Type B pancreatic cell (in vitro differentiated cells): ENCODE measurements around the gene GABPA. TPM values are rescaled to one million over a fixed set of nuclear protein-coding genes. Genes with fewer than 3 reads are reported as not detected.
A peak's percentile ranks its signal among the peaks of the same experiment; 100 is the strongest.

Experiments used
- DNase-seq: peaks from one replicate; pipeline ENCODE4 v3.0.0; 2021; ENCODE audit warnings: mixed read lengths; ENCODE audit not compliant: unreplicated experiment; ENCODE audit errors: extremely low spot score
- H3K27ac Mint-ChIP-seq: 2 replicates; pipeline ENCODE4 v1.8.0; 2021; ENCODE audit warnings: mild to moderate bottlenecking, mixed read lengths
- H3K27me3 Mint-ChIP-seq: 2 replicates; pipeline ENCODE4 v1.8.0; 2021; ENCODE audit warnings: mixed read lengths
- H3K36me3 Mint-ChIP-seq: 2 replicates; pipeline ENCODE4 v1.8.0; 2021; ENCODE audit warnings: mixed read lengths
- H3K4me1 Mint-ChIP-seq: one replicate; pipeline ENCODE4 v1.8.0; 2021; ENCODE audit warnings: mixed read lengths; ENCODE audit not compliant: unreplicated experiment
- H3K4me3 Mint-ChIP-seq: 2 replicates; pipeline ENCODE4 v1.8.0; 2021; ENCODE audit warnings: mild to moderate bottlenecking, mixed read lengths
- H3K9me3 Mint-ChIP-seq: 2 replicates; pipeline ENCODE4 v1.8.0; 2021; ENCODE audit warnings: mixed read lengths
- CTCF ChIP-seq: fragments of 200-600 bp; sonication (generic); conservative IDR thresholded peaks from 2 replicates; pipeline ENCODE4 v1.5.0; 2021; ENCODE audit warnings: antibody characterized with exemption, mild to moderate bottlenecking
- total RNA-seq: library from RNA; stranded (reverse); gene quantifications from 2 replicates; pipeline ENCODE4 v1.2.1, GENCODE V29; 2021; ENCODE audit warnings: low replicate concordance

GABPA gene
- total RNA-seq, 1 donor from 2014 or later: 26.4 TPM

- peaks cover 5% of the 10 kb centered on the region for H3K9me3 Mint-ChIP-seq
- DNase-seq: no peak
- peaks cover 5% of the 10 kb centered on the region for H3K27me3 Mint-ChIP-seq
- TF ChIP-seq CTCF: no peak
- H3K4me1 Mint-ChIP-seq: peaks cover 6% of the 10 kb centered on the region
- no peak overlapping the region for H3K27ac Mint-ChIP-seq
- H3K36me3 Mint-ChIP-seq: no peaks in the 10 kb centered on the region
- no peak overlapping the region for H3K4me3 Mint-ChIP-seq
Measured at GRCh38 chr21:25806060-25806459, 71.3 kb downstream of the GABPA start.

GRCh38 chr21:25807191-25807590, 72.4 kb downstream of the GABPA start:
- TF ChIP-seq CTCF: no peak
- no peaks in the 10 kb centered on the region for H3K27me3 Mint-ChIP-seq
- no peaks in the 10 kb centered on the region for H3K36me3 Mint-ChIP-seq
- no peak overlapping the region for H3K4me3 Mint-ChIP-seq
- H3K4me1 Mint-ChIP-seq: no peaks in the 10 kb centered on the region
- DNase-seq: no peak
- no peak overlapping the region for H3K27ac Mint-ChIP-seq
- no peaks in the 10 kb centered on the region for H3K9me3 Mint-ChIP-seq

GRCh38 chr21:25809013-25809412, 74.2 kb downstream of the GABPA start:
- Mint-ChIP-seq H3K27me3 (no peaks in the 10 kb centered on the region), H3K4me1 (no peaks in the 10 kb centered on the region), H3K4me3 (no peak overlapping the region), H3K9me3 (no peaks in the 10 kb centered on the region), H3K27ac (no peak overlapping the region), H3K36me3 (no peaks in the 10 kb centered on the region)
- TF ChIP-seq CTCF: no peak
- no peak for DNase-seq

- H3K4me1 Mint-ChIP-seq: no peaks in the 10 kb centered on the region
- no peak overlapping the region for H3K4me3 Mint-ChIP-seq
Measured at GRCh38 chr21:25811186-25811585, 76.4 kb downstream of the GABPA start.

GRCh38 chr21:25813917-25814316, 79.1 kb downstream of the GABPA start:
- H3K36me3 Mint-ChIP-seq: no peaks in the 10 kb centered on the region
- DNase-seq: no peak
- no peaks in the 10 kb centered on the region for H3K9me3 Mint-ChIP-seq
- H3K27me3 Mint-ChIP-seq: no peaks in the 10 kb centered on the region
- TF ChIP-seq CTCF: no peak
- H3K27ac Mint-ChIP-seq: no peak overlapping the region
- H3K4me3 Mint-ChIP-seq: no peak overlapping the region
- H3K4me1 Mint-ChIP-seq: peaks cover 10% of the 10 kb centered on the region

More at GRCh38 chr21:25811186-25811585, 76.4 kb downstream of the GABPA start:
- no peaks in the 10 kb centered on the region for H3K36me3 Mint-ChIP-seq
- H3K9me3 Mint-ChIP-seq: no peaks in the 10 kb centered on the region
- H3K27me3 Mint-ChIP-seq: no peaks in the 10 kb centered on the region
- DNase-seq: no peak
- no peak for TF ChIP-seq CTCF
- H3K27ac Mint-ChIP-seq: no peak overlapping the region

- no peak for DNase-seq
- H3K27ac Mint-ChIP-seq: peak overlapping the region; percentile 46
- no peak for TF ChIP-seq CTCF
- no peak overlapping the region for H3K4me3 Mint-ChIP-seq
- no peaks in the 10 kb centered on the region for H3K36me3 Mint-ChIP-seq
- H3K4me1 Mint-ChIP-seq: peaks cover 10% of the 10 kb centered on the region
- H3K27me3 Mint-ChIP-seq: peaks cover 2% of the 10 kb centered on the region
- H3K9me3 Mint-ChIP-seq: no peaks in the 10 kb centered on the region
Measured at GRCh38 chr21:25818121-25818520, 83.3 kb downstream of the GABPA start.
